ENCODE measurements around the gene ABCC1.

ABCC1 gene

GRCh38 chr16:15993946-15994665, 44.7 kb downstream of the ABCC1 start:
- H3K4me3 ChIP-seq (ENCODE audit: low read depth, low read length) = no peak overlapping the region
- TF ChIP-seq CTCF (conservative IDR thresholded peaks at IDR 0.05; ENCODE audit: low read depth, low read length) = no peak
- peak; percentile 72 for DNase-seq (ENCODE audit: low read depth)

GRCh38 chr16:15996432-15997109, 47.2 kb downstream of the ABCC1 start:
- H3K4me3 ChIP-seq (ENCODE audit: low read depth, low read length) = no peak overlapping the region
- TF ChIP-seq CTCF (conservative IDR thresholded peaks at IDR 0.05; ENCODE audit: low read depth, low read length) = peak; percentile 12
- peak; percentile 91 for DNase-seq (ENCODE audit: low read depth)

- TF ChIP-seq CTCF (conservative IDR thresholded peaks at IDR 0.05; ENCODE audit: low read depth, low read length) = no peak
- no peak overlapping the region for H3K4me3 ChIP-seq (ENCODE audit: low read depth, low read length)
- DNase-seq (ENCODE audit: low read depth) = no peak
These were observed 51.3 kb downstream of the ABCC1 start for GRCh38 chr16:16000685-16001084.

GRCh38 chr16:16001596-16002255, 52.3 kb downstream of the ABCC1 start:
- H3K4me3 ChIP-seq (ENCODE audit: low read depth, low read length) = no peak overlapping the region
- no peak for DNase-seq (ENCODE audit: low read depth)
- no peak for TF ChIP-seq CTCF (conservative IDR thresholded peaks at IDR 0.05; ENCODE audit: low read depth, low read length)

GRCh38 chr16:16003719-16004313, 54.4 kb downstream of the ABCC1 start:
- DNase-seq (ENCODE audit: low read depth) = no peak
- H3K4me3 ChIP-seq (ENCODE audit: low read depth, low read length) = no peak overlapping the region
- no peak for TF ChIP-seq CTCF (conservative IDR thresholded peaks at IDR 0.05; ENCODE audit: low read depth, low read length)

- peak; percentile 88 for DNase-seq (ENCODE audit: low read depth)
- H3K4me3 ChIP-seq (ENCODE audit: low read depth, low read length) = no peak overlapping the region
- TF ChIP-seq CTCF (conservative IDR thresholded peaks at IDR 0.05; ENCODE audit: low read depth, low read length) = no peak
These were observed 54.9 kb downstream of the ABCC1 start for GRCh38 chr16:16004314-16004749.

Data from choroid plexus epithelial cell (primary cell).